ENCODE results near the gene DDX1. TPM values are rescaled to one million over a fixed set of nuclear protein-coding genes. Genes with fewer than 3 reads are reported as not detected.

The DDX1 gene
- total and polyA plus RNA-seq, 12 donors, result 39.4 to 122 (median 77.2) TPM

DNA sequence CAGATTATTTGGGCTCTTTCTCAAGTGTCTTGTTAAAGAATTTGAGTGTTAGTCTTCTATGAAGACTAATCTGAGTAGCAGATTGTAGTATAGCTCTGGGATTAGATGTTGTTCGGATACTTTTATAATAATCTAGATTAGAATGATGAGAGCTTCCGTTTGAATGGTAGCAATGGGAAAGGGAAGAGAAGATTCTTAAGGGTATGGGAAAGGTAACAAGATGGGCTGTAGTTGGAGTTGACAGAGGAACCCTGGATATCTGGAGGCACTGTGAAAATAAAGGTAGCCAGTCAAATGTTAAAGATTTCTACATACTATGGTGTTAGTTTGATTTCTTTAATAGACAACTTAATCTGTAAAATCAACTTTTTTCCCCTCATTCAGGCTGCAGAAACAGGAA is 4.7 kb downstream of the DDX1 start:
- H3K27ac ChIP-seq, result no peak overlapping the region
- peaks cover 0 to 61% of the 10 kb centered on the region in 2 donors for H3K36me3 ChIP-seq (replicated peaks in 1 of 2)
- H3K27me3 ChIP-seq, result no peaks in the 10 kb centered on the region
- TF ChIP-seq, protein P1, sequence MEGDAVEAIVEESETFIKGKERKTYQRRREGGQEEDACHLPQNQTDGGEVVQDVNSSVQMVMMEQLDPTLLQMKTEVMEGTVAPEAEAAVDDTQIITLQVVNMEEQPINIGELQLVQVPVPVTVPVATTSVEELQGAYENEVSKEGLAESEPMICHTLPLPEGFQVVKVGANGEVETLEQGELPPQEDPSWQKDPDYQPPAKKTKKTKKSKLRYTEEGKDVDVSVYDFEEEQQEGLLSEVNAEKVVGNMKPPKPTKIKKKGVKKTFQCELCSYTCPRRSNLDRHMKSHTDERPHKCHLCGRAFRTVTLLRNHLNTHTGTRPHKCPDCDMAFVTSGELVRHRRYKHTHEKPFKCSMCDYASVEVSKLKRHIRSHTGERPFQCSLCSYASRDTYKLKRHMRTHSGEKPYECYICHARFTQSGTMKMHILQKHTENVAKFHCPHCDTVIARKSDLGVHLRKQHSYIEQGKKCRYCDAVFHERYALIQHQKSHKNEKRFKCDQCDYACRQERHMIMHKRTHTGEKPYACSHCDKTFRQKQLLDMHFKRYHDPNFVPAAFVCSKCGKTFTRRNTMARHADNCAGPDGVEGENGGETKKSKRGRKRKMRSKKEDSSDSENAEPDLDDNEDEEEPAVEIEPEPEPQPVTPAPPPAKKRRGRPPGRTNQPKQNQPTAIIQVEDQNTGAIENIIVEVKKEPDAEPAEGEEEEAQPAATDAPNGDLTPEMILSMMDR (IDR thresholded peaks at IDR 0.05), result no peak
- no peak for TF ChIP-seq POLR2A (IDR thresholded peaks at IDR 0.05)
- H3K4me1 ChIP-seq (replicated peaks in 1 of 2), result peaks cover 14 to 31% of the 10 kb centered on the region in 2 donors
- 84 to 90% (median 89%) methylated on average over 2 of the region's 2 CpGs for WGBS, 4 donors
- intact Hi-C loops (cut with DNase I), result no loop called here
- H3K4me3 ChIP-seq, result no peak overlapping the region
- DNase-seq, result no peak
- no peaks in the 10 kb centered on the region for H3K9me3 ChIP-seq (replicated peaks in 1 of 3)

DNA sequence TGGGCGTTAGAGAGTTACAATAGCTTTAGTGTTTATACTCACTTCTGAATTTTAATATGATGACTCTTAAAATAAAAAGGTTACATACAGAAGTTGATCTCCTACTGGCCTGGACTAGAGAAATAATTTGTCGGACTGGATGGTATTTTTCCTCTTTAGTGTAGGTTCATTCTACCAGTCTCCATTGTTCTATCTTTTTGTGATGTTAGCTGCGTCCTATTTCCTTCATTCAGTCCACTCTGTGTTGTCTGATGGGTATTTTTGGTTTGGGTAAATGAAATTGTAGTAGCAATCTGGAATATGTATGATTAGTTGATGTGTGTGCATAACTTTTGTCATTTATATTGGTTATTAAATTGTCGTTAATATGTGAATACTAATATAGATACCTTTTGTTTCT is 5.3 kb downstream of the DDX1 start:
- Histone ChIP-seq H3K36me3 (replicated peaks in 1 of 2) (peaks cover 0 to 67% of the 10 kb centered on the region in 2 donors), H3K27ac (no peak overlapping the region), H3K4me1 (replicated peaks in 1 of 2) (peaks cover 14 to 30% of the 10 kb centered on the region in 2 donors), H3K9me3 (replicated peaks in 1 of 3) (no peaks in the 10 kb centered on the region), H3K4me3 (no peak overlapping the region), H3K27me3 (no peaks in the 10 kb centered on the region)
- intact Hi-C loops (cut with DNase I), result no loop called here
- DNase-seq, result no peak
- TF ChIP-seq, protein P1 (IDR thresholded peaks at IDR 0.05), result no peak
- no peak for TF ChIP-seq POLR2A (IDR thresholded peaks at IDR 0.05)
- WGBS, 4 donors, result 88 to 94% (median 89%) methylated on average over 4 of the region's 4 CpGs

DNA sequence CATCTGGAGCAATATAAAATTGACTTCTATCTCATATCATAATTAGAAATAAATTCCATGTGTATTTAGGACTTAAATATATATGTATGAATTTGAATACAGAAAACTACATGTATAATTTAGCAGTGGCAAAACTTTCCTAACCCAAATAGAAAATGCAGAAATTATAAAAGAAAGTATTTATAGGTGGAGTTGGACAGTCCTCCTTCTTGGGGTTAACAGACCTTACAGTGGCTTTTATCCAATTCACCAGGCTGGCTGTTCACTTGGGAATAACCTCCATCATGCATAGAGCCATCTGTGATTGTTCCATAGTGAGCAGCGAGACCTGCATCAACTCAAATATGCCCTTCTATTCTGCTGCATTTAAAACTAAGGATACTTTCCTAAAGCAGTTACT is 8.3 kb downstream of the DDX1 start:
- no peak for DNase-seq
- H3K4me1 ChIP-seq (replicated peaks in 1 of 2), result peaks cover 0 to 7% of the 10 kb centered on the region in 2 donors
- TF ChIP-seq POLR2A (IDR thresholded peaks at IDR 0.05), result no peak
- TF ChIP-seq, protein P1 (IDR thresholded peaks at IDR 0.05), result no peak
- H3K4me3 ChIP-seq, result no peak overlapping the region
- no peaks in the 10 kb centered on the region for H3K9me3 ChIP-seq (replicated peaks in 1 of 3)
- 100% methylated on average over 1 of the region's 1 CpG for whole genome bisulfite sequencing, 4 donors
- peaks cover 0 to 98% of the 10 kb centered on the region in 2 donors for H3K36me3 ChIP-seq (replicated peaks in 1 of 2)
- no peaks in the 10 kb centered on the region for H3K27me3 ChIP-seq
- intact Hi-C loops (cut with DNase I), result no loop called here
- no peak overlapping the region for H3K27ac ChIP-seq

DNA sequence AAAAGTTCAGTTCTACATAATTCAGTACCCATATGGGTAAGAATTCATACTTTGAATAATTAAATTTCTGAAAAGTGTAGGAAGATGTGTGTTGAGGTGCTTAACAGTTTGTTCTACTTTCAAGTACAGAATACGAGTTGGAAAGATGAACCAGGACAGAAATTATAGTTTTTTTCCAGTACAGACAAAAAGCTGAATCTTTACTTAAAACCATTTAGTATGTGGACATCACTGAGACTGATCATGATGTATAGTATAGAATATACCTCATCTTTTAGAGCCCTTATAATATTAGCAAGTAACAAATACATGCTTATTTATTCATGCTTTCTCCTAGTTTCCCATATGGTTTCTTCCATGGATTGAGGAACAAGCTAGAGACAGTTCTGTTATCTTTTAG is 10.0 kb downstream of the DDX1 start:
- intact Hi-C loops (cut with DNase I), result no loop called here
- 93 to 100% (median 96%) methylated on average over 1 of the region's 1 CpG for WGBS, 4 donors
- Histone ChIP-seq H3K27me3 (no peaks in the 10 kb centered on the region), H3K4me3 (no peak overlapping the region), H3K27ac (no peak overlapping the region), H3K4me1 (replicated peaks in 1 of 2) (no peaks in the 10 kb centered on the region), H3K36me3 (replicated peaks in 1 of 2) (peaks cover 0 to 99% of the 10 kb centered on the region in 2 donors), H3K9me3 (replicated peaks in 1 of 3) (no peaks in the 10 kb centered on the region)
- no peak for TF ChIP-seq POLR2A (IDR thresholded peaks at IDR 0.05)
- TF ChIP-seq, protein P1 (IDR thresholded peaks at IDR 0.05), result no peak
- DNase-seq, result no peak

Data from adrenal gland (tissue), 12 donors.